Esophagus squamous epithelium (tissue), 5 donors: Measurements from ENCODE around the gene MYOG. TPM values are rescaled to one million over a fixed set of nuclear protein-coding genes. Genes with fewer than 3 reads are reported as not detected.
A peak's percentile ranks its signal among the peaks of the same experiment; 100 is the strongest.

Source experiments
- DNase-seq: peaks from one replicate; lab custom pipeline; 2025; lab: John Stamatoyannopoulos, UW
- H3K27ac ChIP-seq, 4 donors: fragments of 200-600 bp; sonication (generic); one replicate each; pipeline ENCODE4 v1.5.1; 2016 to 2019; ENCODE audit warnings: mild to moderate bottlenecking in 1 of 4
- H3K27me3 ChIP-seq, 4 donors: fragments of 200-600 bp; sonication (generic); 1 replicate in 3 of 4; 2 replicates in 1 of 4; pipeline versions ENCODE4 v1.5.1 to v1.6.0; 2017 to 2021; ENCODE audit warnings: antibody characterized with exemption in 1 of 4
- H3K36me3 ChIP-seq, 3 donors: fragments of 200-600 bp; sonication (generic); one replicate each; pipeline ENCODE4 v1.5.1; 2016 to 2019
- H3K4me1 ChIP-seq, 3 donors: fragments of 200-600 bp; sonication (generic); one replicate each; pipeline ENCODE4 v1.5.1; 2017 to 2019
- H3K4me3 ChIP-seq, 4 donors: fragments of 200-600 bp; sonication (generic); 1 replicate in 3 of 4; 2 replicates in 1 of 4; pipeline ENCODE4 v1.5.1; 2016 to 2019; ENCODE audit warnings: mild to moderate bottlenecking in 2 of 4, moderate library complexity in 1 of 4
- H3K9me3 ChIP-seq, 3 donors: fragments of 200-600 bp; sonication (generic); one replicate each; pipeline ENCODE4 v1.5.1; 2016 to 2019
- POLR2A ChIP-seq, 4 donors: fragments of 450-650 bp; IDR thresholded peaks; one replicate each; pipeline ENCODE4 v1.6.1; 2017; ENCODE audit warnings: antibody characterized with exemption in 4 of 4, mild to moderate bottlenecking in 4 of 4, moderate library complexity in 3 of 4
- WGBS, 2 donors: methylation state at CpG; one replicate each; pipeline ENCODE4 v1.1.5; 2018; 5-methylcytosine and 5-hydroxymethylcytosine counted together
- intact Hi-C: fragments of 100-400 bp; cut with DNase I; formaldehyde crosslinking; loops from one replicate; pipeline ENCODE4 v1.15.0; 2022
- total RNA-seq, 4 donors: library from RNA; depleted of rRNA; stranded (reverse); fragments of >200 nt; gene quantifications; one replicate each; pipeline ENCODE4 v1.1.0, GENCODE V29; 2016
- TF ChIP-seq, protein P1 (sequence below), 6 experiments: fragments of 450-650 bp in 4 of 6; fragments of 200-600 bp in 2 of 6; sonication (generic) in 2 of 6; IDR thresholded peaks; one replicate each; pipeline ENCODE4 v1.5.1; 2016 to 2019; ENCODE audit warnings: antibody characterized with exemption in 6 of 6, mild to moderate bottlenecking in 4 of 6, moderate library complexity in 4 of 6
- donor health status: DM: yes; HTN: yes; CAD: no.

MYOG gene
- total RNA-seq, 4 donors from 2014 or later: not detected

DNA sequence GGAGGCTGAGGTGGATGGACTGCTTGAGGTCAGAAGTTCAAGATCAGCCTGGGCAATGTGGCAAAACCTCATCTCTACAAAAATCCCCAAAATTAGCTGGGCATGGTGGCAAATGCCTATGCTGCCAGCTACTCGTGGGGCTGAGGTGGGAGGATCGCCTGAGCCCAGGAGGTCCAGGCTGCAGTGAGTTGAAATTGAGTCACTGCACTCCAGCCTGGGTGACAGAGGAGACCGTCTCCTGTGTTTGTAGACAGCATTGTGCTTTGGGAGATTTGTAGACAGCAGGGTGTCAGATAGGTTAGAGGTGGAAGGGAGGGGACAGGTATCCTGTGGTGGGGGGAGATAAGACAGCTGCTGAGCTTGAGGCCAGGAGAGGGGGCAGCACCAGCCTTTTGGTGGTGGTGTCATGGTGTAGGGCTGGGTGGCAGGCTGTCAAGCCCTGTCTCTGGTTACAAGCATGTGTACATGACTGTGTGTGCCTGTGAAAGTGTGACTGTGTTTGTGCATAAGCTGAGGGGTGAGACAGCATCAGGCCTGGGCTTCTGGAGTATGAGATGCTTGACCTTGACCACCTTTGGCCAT is 44.4 kb downstream of the MYOG start:
- Histone ChIP-seq H3K36me3 (no peaks in the 10 kb centered on the region), H3K9me3 (no peaks in the 10 kb centered on the region), H3K4me1 (peaks cover 0 to 13% (median 5%) of the 10 kb centered on the region in 3 donors), H3K27me3 (peaks cover 0 to 45% (median 0%) of the 10 kb centered on the region in 4 donors), H3K27ac (no peak overlapping the region), H3K4me3 (no peak overlapping the region)
- DNase-seq: no peak
- intact Hi-C loops: loop anchor here (10.0 kb wide), 1 partner anchor 223 kb away; no protein-coding TSS in a partner anchor
- 52% methylated on average over 3 of the region's 3 CpGs; no CpG with 5 or more reads in 1 of the 2 donors for WGBS, 2 donors
- TF ChIP-seq, protein P1, sequence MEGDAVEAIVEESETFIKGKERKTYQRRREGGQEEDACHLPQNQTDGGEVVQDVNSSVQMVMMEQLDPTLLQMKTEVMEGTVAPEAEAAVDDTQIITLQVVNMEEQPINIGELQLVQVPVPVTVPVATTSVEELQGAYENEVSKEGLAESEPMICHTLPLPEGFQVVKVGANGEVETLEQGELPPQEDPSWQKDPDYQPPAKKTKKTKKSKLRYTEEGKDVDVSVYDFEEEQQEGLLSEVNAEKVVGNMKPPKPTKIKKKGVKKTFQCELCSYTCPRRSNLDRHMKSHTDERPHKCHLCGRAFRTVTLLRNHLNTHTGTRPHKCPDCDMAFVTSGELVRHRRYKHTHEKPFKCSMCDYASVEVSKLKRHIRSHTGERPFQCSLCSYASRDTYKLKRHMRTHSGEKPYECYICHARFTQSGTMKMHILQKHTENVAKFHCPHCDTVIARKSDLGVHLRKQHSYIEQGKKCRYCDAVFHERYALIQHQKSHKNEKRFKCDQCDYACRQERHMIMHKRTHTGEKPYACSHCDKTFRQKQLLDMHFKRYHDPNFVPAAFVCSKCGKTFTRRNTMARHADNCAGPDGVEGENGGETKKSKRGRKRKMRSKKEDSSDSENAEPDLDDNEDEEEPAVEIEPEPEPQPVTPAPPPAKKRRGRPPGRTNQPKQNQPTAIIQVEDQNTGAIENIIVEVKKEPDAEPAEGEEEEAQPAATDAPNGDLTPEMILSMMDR (IDR thresholded peaks at IDR 0.05): no peak
- no peak for TF ChIP-seq POLR2A (IDR thresholded peaks at IDR 0.05)

DNA sequence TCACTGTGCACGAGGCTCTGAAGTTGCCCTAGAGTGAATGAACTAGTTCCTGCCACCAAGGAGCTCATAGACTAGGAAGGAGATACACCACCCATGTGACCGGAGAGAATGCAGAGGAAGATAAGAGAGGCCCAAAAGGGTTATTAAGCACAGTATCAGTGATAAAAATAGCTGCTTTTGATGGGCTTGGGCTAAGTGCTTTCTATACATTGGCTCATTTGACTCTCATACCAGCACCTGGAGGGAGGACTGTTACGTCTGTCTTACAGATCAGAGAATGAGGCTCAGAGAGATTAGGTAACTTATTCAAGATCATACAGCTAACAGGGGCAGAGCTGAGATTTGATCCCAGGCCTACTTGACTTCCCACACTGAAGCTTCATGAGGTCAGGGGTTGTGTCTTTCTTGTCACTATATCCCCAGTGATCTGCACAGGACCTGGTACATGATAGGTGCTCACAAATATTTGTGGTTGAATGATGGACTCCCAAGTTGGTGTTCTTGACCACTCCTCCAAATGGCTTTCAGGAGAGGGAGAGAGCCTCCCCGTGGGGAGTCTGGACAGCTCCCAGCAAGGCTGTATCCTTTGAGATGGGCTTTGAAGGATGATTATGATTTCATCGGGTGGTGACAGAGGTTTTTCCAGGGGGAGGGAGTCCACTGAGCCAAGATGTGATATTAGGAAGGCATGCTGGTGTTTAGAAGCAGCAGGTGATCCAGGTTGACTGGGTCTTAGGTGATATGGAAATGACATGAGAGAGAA is 45.1 kb downstream of the MYOG start:
- Histone ChIP-seq H3K4me3 (no peak overlapping the region), H3K27me3 (peaks cover 0 to 38% (median 0%) of the 10 kb centered on the region in 4 donors), H3K4me1 (peaks cover 0 to 9% (median 0%) of the 10 kb centered on the region in 3 donors), H3K27ac (no peak overlapping the region), H3K9me3 (no peaks in the 10 kb centered on the region), H3K36me3 (no peaks in the 10 kb centered on the region)
- 58 to 61% methylated on average over 4 of the region's 5 CpGs for WGBS, 2 donors
- intact Hi-C loops: loop anchor here (10.0 kb wide), 1 partner anchor 224 kb away; no protein-coding TSS in a partner anchor
- TF ChIP-seq, protein P1 (IDR thresholded peaks at IDR 0.05): no peak
- no peak for TF ChIP-seq POLR2A (IDR thresholded peaks at IDR 0.05)
- no peak for DNase-seq

DNA sequence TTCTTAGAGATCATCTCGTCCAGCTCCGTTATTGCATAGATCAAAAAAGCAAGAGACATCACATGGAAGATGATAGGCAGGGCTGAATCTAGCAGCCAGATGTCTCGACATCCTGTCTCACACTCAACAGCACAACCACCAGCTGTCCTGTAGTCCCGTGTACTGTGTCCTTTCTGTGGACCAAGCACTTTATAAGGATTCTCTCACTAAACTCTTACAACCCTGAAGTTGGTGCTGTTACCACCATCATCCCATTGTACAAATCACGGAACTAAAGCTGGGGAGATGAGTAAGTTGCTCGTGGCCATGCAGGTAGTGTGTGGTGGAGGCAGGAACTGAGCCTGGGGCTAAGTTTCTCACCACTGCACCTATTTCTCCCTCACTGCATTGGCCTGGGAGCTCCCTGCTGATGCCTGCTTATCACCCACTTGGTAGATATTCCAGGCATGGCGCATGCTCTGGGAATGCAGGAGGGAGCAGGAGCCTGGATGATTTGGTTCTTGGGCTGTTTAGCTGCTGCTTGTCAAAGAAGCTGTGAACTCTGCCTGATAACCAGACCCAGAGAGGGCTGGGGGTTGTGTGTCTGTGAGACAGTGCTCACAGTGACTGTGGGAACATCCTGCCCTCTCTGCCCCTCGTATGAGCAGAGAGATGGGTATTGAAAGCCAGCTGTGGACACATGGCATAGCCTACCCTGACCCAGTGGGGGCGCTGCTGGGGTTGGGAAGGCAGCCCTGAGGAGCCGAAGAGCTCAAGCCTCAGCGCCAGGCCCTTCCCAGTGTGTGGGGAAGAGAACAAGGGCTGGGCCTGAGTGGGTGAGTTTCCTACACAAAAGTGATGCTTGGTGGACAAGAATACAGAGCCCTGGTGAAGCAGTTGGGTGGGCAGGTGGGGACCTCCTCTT is 46.0 kb downstream of the MYOG start:
- intact Hi-C loops: loop anchor here (5.0 to 10.0 kb wide), 2 partner anchors 177 to 225 kb away; no protein-coding TSS in a partner anchor
- H3K4me1 ChIP-seq: peaks cover 0 to 9% (median 0%) of the 10 kb centered on the region in 3 donors
- H3K27ac ChIP-seq: no peak overlapping the region
- TF ChIP-seq, protein P1 (IDR thresholded peaks at IDR 0.05): peak in 1 of 6 experiments; percentile 25
- TF ChIP-seq POLR2A (IDR thresholded peaks at IDR 0.05): no peak
- no peak overlapping the region for H3K4me3 ChIP-seq
- peaks cover 0 to 30% (median 0%) of the 10 kb centered on the region in 4 donors for H3K27me3 ChIP-seq
- no peak for DNase-seq
- WGBS, 2 donors: 44 to 52% methylated on average over 7 of the region's 11 CpGs
- no peaks in the 10 kb centered on the region for H3K36me3 ChIP-seq
- H3K9me3 ChIP-seq: no peaks in the 10 kb centered on the region

DNA sequence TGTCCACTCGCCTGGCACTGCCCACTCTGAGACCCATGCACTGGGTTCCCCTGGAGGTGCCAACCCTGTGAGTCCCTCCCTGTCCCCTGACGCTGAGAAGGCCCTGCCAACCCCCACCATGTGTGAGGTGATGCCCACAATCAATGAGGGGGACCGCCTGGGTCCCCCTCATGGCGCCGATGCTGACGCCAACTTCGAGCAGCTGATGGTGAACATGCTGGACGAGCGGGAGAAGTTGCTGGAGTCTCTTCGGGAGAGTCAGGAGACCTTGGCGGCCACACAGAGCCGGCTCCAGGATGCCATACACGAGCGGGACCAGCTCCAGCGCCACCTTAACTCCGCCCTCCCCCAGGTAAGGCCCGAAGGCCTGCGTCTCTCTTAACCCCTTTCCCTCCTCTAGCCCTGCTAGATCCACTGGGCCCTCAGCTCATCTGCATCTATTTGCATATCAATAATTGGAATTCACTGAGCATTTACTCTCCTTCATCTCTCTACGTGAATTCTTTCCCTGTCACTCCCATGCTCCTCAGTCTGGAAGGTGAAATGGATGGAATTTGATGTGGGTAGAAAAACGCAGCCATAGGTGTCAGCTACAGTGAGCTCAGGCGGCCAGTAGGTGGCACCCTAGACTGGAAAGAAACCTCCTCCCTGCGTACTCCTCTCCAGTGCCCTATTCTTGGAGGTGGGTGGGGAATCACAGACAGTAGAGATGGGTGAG is 46.8 kb downstream of the MYOG start:
- Histone ChIP-seq H3K9me3 (no peaks in the 10 kb centered on the region), H3K27me3 (peaks cover 0 to 23% (median 0%) of the 10 kb centered on the region in 4 donors), H3K4me1 (peaks cover 0 to 9% (median 0%) of the 10 kb centered on the region in 3 donors), H3K27ac (peak overlapping the region in 1 of 4 donors; percentile 39), H3K36me3 (no peaks in the 10 kb centered on the region), H3K4me3 (no peak overlapping the region)
- no peak for TF ChIP-seq POLR2A (IDR thresholded peaks at IDR 0.05)
- TF ChIP-seq, protein P1 (IDR thresholded peaks at IDR 0.05): peak; percentile 52 to 92 (median 88)
- WGBS, 2 donors: 35 to 39% methylated on average over 11 of the region's 22 CpGs
- no peak for DNase-seq
- intact Hi-C loops: loop anchor here (5.0 kb wide), 1 partner anchor 178 kb away; no protein-coding TSS in a partner anchor
